NT2/D1 (cell line): ENCODE data around the gene TEX22.

Experiments used
- DNase-seq: peaks from one replicate; pipeline ENCODE4 v3.0.0-alpha.2; 2011; ENCODE audit warnings: low read depth, low spot score
- H3K27me3 ChIP-seq: 2 replicates; pipeline ENCODE4 v1.6.0; 2011; ENCODE audit warnings: mild to moderate bottlenecking; ENCODE audit not compliant: insufficient read length, insufficient read depth
- H3K36me3 ChIP-seq: 2 replicates; pipeline ENCODE4 v1.6.1; 2011; ENCODE audit warnings: mild to moderate bottlenecking, low read length, mixed read lengths; ENCODE audit not compliant: insufficient read depth, insufficient read length
- H3K4me1 ChIP-seq: 2 replicates; pipeline ENCODE4 v1.5.1; 2011; ENCODE audit not compliant: insufficient read depth, insufficient read length
- H3K4me3 ChIP-seq: 2 replicates; pipeline ENCODE4 v1.5.1; 2011; ENCODE audit warnings: low read depth; ENCODE audit not compliant: insufficient read length
- H3K9ac ChIP-seq: 2 replicates; pipeline ENCODE4 v1.6.0; 2011; ENCODE audit warnings: low read depth; ENCODE audit not compliant: insufficient read length
- H3K9me3 ChIP-seq: 2 replicates; pipeline ENCODE4 v1.5.1; 2011; ENCODE audit warnings: mild to moderate bottlenecking, low read length; ENCODE audit not compliant: insufficient read depth
- SUZ12 ChIP-seq: IDR thresholded peaks from 2 replicates; pipeline ENCODE4 v1.6.1; 2011; ENCODE audit not compliant: insufficient read length, insufficient read depth; ENCODE audit errors: extremely low read depth
- YY1 ChIP-seq: IDR thresholded peaks from 2 replicates; pipeline ENCODE4 v1.6.1; 2011; ENCODE audit not compliant: insufficient read length, insufficient read depth
- ZNF274 ChIP-seq: IDR thresholded peaks from 2 replicates; pipeline ENCODE4 v1.6.1; 2011; ENCODE audit warnings: mild to moderate bottlenecking, low read depth, low read length

The TEX22 gene

GRCh38 chr14:105353136-105353535, 45.2 kb upstream of the TEX22 start:
- no peak for DNase-seq
- peaks cover 11% of the 10 kb centered on the region for H3K4me1 ChIP-seq
- H3K36me3 ChIP-seq: peaks cover 3% of the 10 kb centered on the region
- H3K9ac ChIP-seq: no peak overlapping the region
- no peaks in the 10 kb centered on the region for H3K9me3 ChIP-seq
- TF ChIP-seq SUZ12 (no peak), ZNF274 (no peak), YY1 (no peak)
- no peaks in the 10 kb centered on the region for H3K27me3 ChIP-seq
- H3K4me3 ChIP-seq: no peak overlapping the region

DNA sequence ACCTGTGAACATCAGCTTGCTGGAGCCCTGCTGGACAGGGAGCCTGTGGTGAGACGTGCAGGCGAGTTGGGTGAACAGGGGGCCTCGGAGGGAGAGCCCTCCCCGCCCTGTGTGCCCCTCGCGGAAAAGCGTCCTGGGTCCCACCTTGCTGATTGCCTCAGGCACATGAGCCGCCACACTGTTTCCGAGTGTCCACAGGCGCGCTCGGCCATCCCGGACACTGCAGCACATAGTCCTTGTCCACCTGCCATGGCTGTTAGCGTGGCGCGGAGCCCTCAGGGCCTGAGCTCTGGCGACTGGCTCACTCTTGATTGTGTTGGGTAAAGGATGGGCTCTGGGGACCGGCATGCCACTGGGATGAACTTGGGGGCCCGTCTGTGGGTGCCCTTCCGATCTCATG, 43.8 kb upstream of the TEX22 start:
- H3K27me3 ChIP-seq: no peaks in the 10 kb centered on the region
- no peak overlapping the region for H3K4me3 ChIP-seq
- H3K9me3 ChIP-seq: no peaks in the 10 kb centered on the region
- H3K36me3 ChIP-seq: peaks cover 12% of the 10 kb centered on the region
- DNase-seq: no peak
- peaks cover 11% of the 10 kb centered on the region for H3K4me1 ChIP-seq
- no peak overlapping the region for H3K9ac ChIP-seq
- no peak for TF ChIP-seq ZNF274
- TF ChIP-seq SUZ12: no peak
- no peak for TF ChIP-seq YY1

DNA sequence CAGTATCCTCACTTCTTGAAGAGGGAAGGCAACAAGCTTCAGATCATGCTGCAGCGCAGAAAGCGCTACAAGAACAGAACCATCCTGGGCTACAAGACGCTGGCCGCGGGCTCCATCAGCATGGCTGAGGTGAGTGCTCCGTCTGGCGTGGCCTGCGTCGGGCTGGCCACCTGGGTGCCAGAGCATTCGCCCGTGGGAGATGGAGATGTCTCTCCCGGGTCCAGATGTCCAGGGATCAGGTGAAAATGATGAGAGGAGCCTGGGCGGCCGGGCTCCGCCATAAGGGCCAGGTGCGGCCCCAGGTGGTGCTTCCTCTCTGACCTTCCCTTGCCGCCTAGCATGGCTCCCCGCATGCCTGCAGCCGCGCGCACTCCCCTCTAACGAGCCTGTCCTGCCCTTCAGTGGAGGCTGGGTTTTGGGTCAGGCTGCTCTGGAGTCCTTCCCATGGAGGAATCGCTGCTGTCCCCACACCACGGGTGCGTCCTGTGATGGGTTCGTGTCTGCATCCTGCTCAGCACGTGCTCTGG, 43.2 kb upstream of the TEX22 start:
- TF ChIP-seq SUZ12 (no peak), ZNF274 (no peak), YY1 (no peak)
- Histone ChIP-seq H3K36me3 (peaks cover 12% of the 10 kb centered on the region), H3K9ac (no peak overlapping the region)

GRCh38 chr14:105355850-105356604, 42.3 kb upstream of the TEX22 start:
- DNase-seq: no peak
- peaks cover 11% of the 10 kb centered on the region for H3K4me1 ChIP-seq
- no peaks in the 10 kb centered on the region for H3K27me3 ChIP-seq
- no peaks in the 10 kb centered on the region for H3K9me3 ChIP-seq
- peaks cover 16% of the 10 kb centered on the region for H3K36me3 ChIP-seq
- TF ChIP-seq ZNF274 (no peak), SUZ12 (no peak), YY1 (no peak)
- no peak overlapping the region for H3K4me3 ChIP-seq
- H3K9ac ChIP-seq: no peak overlapping the region

More for the DNA sequence above, 43.2 kb upstream of the TEX22 start:
- no peaks in the 10 kb centered on the region for H3K9me3 ChIP-seq
- no peak for DNase-seq
- H3K27me3 ChIP-seq: no peaks in the 10 kb centered on the region
- H3K4me3 ChIP-seq: no peak overlapping the region
- peaks cover 11% of the 10 kb centered on the region for H3K4me1 ChIP-seq

- no peak overlapping the region for H3K4me3 ChIP-seq
- no peak for DNase-seq
- no peaks in the 10 kb centered on the region for H3K27me3 ChIP-seq
- peaks cover 11% of the 10 kb centered on the region for H3K4me1 ChIP-seq
- H3K9ac ChIP-seq: no peak overlapping the region
- no peaks in the 10 kb centered on the region for H3K9me3 ChIP-seq
- TF ChIP-seq ZNF274 (no peak), YY1 (no peak), SUZ12 (no peak)
- peaks cover 16% of the 10 kb centered on the region for H3K36me3 ChIP-seq
Observed at GRCh38 chr14:105356927-105357326, 41.4 kb upstream of the TEX22 start.

DNA sequence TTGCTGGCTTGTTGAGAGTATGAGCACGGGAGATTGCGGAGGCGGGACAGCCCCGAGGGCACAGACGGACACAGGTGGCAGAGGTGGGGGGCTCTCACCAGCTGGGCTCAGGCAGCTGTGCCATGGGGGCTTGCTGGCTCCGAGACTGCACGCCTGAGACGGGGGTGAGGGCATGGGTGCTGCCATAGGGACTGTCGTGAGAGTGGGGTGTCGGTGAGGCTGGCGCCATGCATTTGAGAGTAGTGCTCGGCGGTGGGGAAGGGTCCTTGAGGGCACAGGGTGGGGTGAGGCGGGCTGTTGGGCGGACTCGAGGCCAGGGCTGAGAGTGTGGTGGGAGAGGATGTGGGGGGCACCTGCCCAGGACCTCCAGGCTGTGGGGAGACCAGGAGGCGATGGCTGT, 40.7 kb upstream of the TEX22 start:
- no peak overlapping the region for H3K9ac ChIP-seq
- H3K4me3 ChIP-seq: no peak overlapping the region
- no peaks in the 10 kb centered on the region for H3K9me3 ChIP-seq
- TF ChIP-seq SUZ12: no peak
- no peak for TF ChIP-seq YY1
- TF ChIP-seq ZNF274: no peak
- DNase-seq: no peak
- H3K36me3 ChIP-seq: peaks cover 16% of the 10 kb centered on the region
- H3K4me1 ChIP-seq: peaks cover 11% of the 10 kb centered on the region
- no peaks in the 10 kb centered on the region for H3K27me3 ChIP-seq

GRCh38 chr14:105358140-105358846, 40.0 kb upstream of the TEX22 start:
- no peak overlapping the region for H3K4me3 ChIP-seq
- H3K36me3 ChIP-seq: peaks cover 16% of the 10 kb centered on the region
- DNase-seq: no peak
- no peaks in the 10 kb centered on the region for H3K27me3 ChIP-seq
- no peak for TF ChIP-seq ZNF274
- no peak for TF ChIP-seq YY1
- no peak for TF ChIP-seq SUZ12
- H3K9ac ChIP-seq: no peak overlapping the region
- peaks cover 11% of the 10 kb centered on the region for H3K4me1 ChIP-seq
- no peaks in the 10 kb centered on the region for H3K9me3 ChIP-seq
